Measurements from ENCODE around the gene LENG9.

DNA sequence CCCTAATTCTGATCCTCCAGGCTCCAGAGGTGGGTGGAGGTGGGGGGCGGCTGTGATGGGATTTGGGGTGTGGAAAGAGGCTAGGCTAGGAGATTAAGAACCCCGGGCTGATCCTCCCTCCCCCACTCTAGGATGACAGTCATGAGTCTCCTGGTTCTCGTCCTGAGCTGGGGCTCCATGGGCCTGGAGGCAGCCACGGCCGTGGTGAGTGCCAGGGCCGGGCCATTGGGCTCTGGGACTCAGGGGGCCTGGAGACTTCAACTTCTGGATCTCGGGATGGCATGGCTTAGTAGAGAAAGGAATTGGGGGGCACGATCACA lies 34.4 kb downstream of the LENG9 start:
- TF ChIP-seq CTCF (conservative IDR thresholded peaks at IDR 0.05; ENCODE audit: low read length) (no peak), EZH2phosphoT487 (IDR thresholded peaks at IDR 0.05; ENCODE audit: borderline replicate concordance, low read depth, low read length) (no peak)
